Right renal pelvis (tissue), 4 donors: ENCODE data around the gene STK40. TPM values are rescaled to one million over a fixed set of nuclear protein-coding genes. Genes with fewer than 3 reads are reported as not detected.

Experiments used
- polyA plus RNA-seq, 4 donors: library from polyadenylated mRNA; unstranded; fragments of 120-200 nt; gene quantifications; one replicate each; pipeline ENCODE4 v1.2.1, GENCODE V29; 2013; ENCODE audit not compliant: insufficient read length in 4 of 4

Gene STK40
- polyA plus RNA-seq, 4 donors = 40.8 to 48.2 (median 43.7) TPM

Other genes with a start within 250 kb of the STK40 start
- 10 to 100 TPM; 62.1 to 66.6 (median 66.3) TPM for gene TRAPPC3, start 236.4 kb downstream of the STK40 start, polyA plus RNA-seq
- gene MAP7D1, start 229.8 kb downstream of the STK40 start, polyA plus RNA-seq = 10 to 100 TPM; 58.6 to 63.8 (median 63.1) TPM
- 100 to 1,000 TPM; 122 to 147 (median 139) TPM for gene THRAP3, start 161.5 kb downstream of the STK40 start, polyA plus RNA-seq
- gene SH3D21, start 79.6 kb downstream of the STK40 start, polyA plus RNA-seq = 10 to 100 TPM; 21.4 to 26.2 (median 25.1) TPM
- gene EVA1B, start 62.3 kb downstream of the STK40 start, polyA plus RNA-seq = 100 to 1,000 TPM in 1 of 4 donors, 10 to 100 TPM in 3; 45.4 to 124 (median 57.3) TPM
- gene LSM10, start 12.0 kb upstream of the STK40 start, polyA plus RNA-seq = 10 to 100 TPM; 25.8 to 33.3 (median 27.6) TPM
- gene OSCP1, start 64.5 kb upstream of the STK40 start, polyA plus RNA-seq = 10 to 100 TPM; 20.0 to 25.8 (median 22.2) TPM
- 10 to 100 TPM; 71.1 to 73.4 (median 72.1) TPM for gene MRPS15, start 78.5 kb upstream of the STK40 start, polyA plus RNA-seq
- 1 to 10 TPM; 2.7 to 4.3 (median 3.2) TPM for gene CSF3R, start 97.0 kb upstream of the STK40 start, polyA plus RNA-seq